HEK293 (cell line): ENCODE data around the gene CCDC122.

Source experiments
- SP7 ChIP-seq: fragments of 450-650 bp; formaldehyde crosslinking; IDR thresholded peaks from 2 replicates; pipeline ENCODE4 v1.5.1; 2016; ENCODE audit warnings: missing biosample characterization, missing genetic modification characterization
- ZXDB ChIP-seq: fragments of 450-650 bp; formaldehyde crosslinking; IDR thresholded peaks from 2 replicates; pipeline ENCODE4 v1.5.1; 2016; ENCODE audit warnings: missing biosample characterization, missing genetic modification characterization
- TF ChIP-seq, protein P1 (sequence below): fragments of 450-650 bp; formaldehyde crosslinking; optimal IDR thresholded peaks from 2 replicates; pipeline ENCODE3; 2016; ENCODE audit warnings: missing biosample characterization, mild to moderate bottlenecking, missing genetic modification characterization

DNA sequence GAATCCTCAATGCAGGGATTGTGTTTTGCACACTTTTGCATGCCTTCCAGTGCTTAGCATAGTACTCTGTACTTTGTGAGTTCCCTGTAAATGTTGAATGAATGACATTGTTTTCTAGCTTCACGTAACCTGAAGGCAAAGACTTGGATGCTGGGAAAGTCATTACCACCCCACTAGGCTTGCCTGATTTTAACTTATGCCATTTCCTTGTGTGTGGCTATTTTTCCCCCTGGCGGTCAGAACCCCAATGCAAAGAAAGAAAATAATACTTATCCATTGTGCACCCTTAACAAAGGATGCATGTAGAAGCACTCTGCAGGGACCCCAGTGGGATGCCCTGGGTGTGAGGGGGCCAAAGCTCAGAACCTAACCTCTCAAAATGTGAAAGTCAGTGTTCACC is 91.5 kb downstream of the CCDC122 start:
- TF ChIP-seq ZXDB (tag by site-specific recombination) (no peak), SP7 (tag by site-specific recombination) (no peak)
- TF ChIP-seq, protein P1, sequence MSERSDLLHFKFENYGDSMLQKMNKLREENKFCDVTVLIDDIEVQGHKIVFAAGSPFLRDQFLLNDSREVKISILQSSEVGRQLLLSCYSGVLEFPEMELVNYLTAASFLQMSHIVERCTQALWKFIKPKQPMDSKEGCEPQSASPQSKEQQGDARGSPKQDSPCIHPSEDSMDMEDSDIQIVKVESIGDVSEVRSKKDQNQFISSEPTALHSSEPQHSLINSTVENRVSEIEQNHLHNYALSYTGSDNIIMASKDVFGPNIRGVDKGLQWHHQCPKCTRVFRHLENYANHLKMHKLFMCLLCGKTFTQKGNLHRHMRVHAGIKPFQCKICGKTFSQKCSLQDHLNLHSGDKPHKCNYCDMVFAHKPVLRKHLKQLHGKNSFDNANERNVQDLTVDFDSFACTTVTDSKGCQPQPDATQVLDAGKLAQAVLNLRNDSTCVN, result no peak
